ENCODE measurements around the gene CFAP20DC.
"Not testable (repeated sequence)": the region's sequence is repeated elsewhere in the genome, so short reads cannot be mapped to it uniquely, and the experiment has no call there.

CFAP20DC gene

GRCh38 chr3:58864480-58864879 is 185.3 kb downstream of the CFAP20DC start:
- DNase-seq: no peak

GRCh38 chr3:58863206-58863605 is 186.6 kb downstream of the CFAP20DC start:
- no peak for DNase-seq

GRCh38 chr3:58861551-58861950 is 188.3 kb downstream of the CFAP20DC start:
- DNase-seq: no peak

GRCh38 chr3:58858126-58858525 is 191.7 kb downstream of the CFAP20DC start:
- DNase-seq: no peak

- no peak for DNase-seq
Measured at GRCh38 chr3:58857402-58857801, 192.4 kb downstream of the CFAP20DC start.

GRCh38 chr3:58848826-58849225 is 201.0 kb downstream of the CFAP20DC start:
- DNase-seq: no peak

GRCh38 chr3:58842050-58842747 is 207.6 kb downstream of the CFAP20DC start:
- not testable (repeated sequence) for DNase-seq

- no peak for DNase-seq
Measured at GRCh38 chr3:58840949-58841348, 208.9 kb downstream of the CFAP20DC start.

GRCh38 chr3:58839964-58840363 is 209.9 kb downstream of the CFAP20DC start:
- no peak for DNase-seq

- DNase-seq: no peak
Measured at GRCh38 chr3:58839187-58839586, 210.6 kb downstream of the CFAP20DC start.

- DNase-seq: no peak
Measured at GRCh38 chr3:58837856-58838255, 212.0 kb downstream of the CFAP20DC start.

GRCh38 chr3:58837141-58837843 is 212.5 kb downstream of the CFAP20DC start:
- no peak for DNase-seq

- no peak for DNase-seq
Measured at GRCh38 chr3:58835086-58835485, 214.7 kb downstream of the CFAP20DC start.

- DNase-seq: no peak
Measured at GRCh38 chr3:58833491-58833890, 216.3 kb downstream of the CFAP20DC start.

GRCh38 chr3:58829321-58830000 is 220.4 kb downstream of the CFAP20DC start:
- no peak for DNase-seq

GRCh38 chr3:58824777-58825176 is 225.0 kb downstream of the CFAP20DC start:
- DNase-seq: no peak

GRCh38 chr3:58824285-58824684 is 225.5 kb downstream of the CFAP20DC start:
- peak; percentile 37 for DNase-seq

- DNase-seq: not testable (repeated sequence)
Measured at GRCh38 chr3:58806551-58807244, 243.1 kb downstream of the CFAP20DC start.

- no peak for DNase-seq
Measured at GRCh38 chr3:58804914-58805313, 244.9 kb downstream of the CFAP20DC start.

GRCh38 chr3:58801541-58801940 is 248.3 kb downstream of the CFAP20DC start:
- DNase-seq: no peak

- DNase-seq: no peak
Measured at GRCh38 chr3:58800940-58801339, 248.9 kb downstream of the CFAP20DC start.

- no peak for DNase-seq
Measured at GRCh38 chr3:58800032-58800431, 249.8 kb downstream of the CFAP20DC start.

- no peak for DNase-seq
Measured at GRCh38 chr3:58799271-58799670, 250.6 kb downstream of the CFAP20DC start.

Measured in NCI-H1694 (cell line).